Measurements from ENCODE around the gene PBX3.

- TF ChIP-seq, protein P1, sequence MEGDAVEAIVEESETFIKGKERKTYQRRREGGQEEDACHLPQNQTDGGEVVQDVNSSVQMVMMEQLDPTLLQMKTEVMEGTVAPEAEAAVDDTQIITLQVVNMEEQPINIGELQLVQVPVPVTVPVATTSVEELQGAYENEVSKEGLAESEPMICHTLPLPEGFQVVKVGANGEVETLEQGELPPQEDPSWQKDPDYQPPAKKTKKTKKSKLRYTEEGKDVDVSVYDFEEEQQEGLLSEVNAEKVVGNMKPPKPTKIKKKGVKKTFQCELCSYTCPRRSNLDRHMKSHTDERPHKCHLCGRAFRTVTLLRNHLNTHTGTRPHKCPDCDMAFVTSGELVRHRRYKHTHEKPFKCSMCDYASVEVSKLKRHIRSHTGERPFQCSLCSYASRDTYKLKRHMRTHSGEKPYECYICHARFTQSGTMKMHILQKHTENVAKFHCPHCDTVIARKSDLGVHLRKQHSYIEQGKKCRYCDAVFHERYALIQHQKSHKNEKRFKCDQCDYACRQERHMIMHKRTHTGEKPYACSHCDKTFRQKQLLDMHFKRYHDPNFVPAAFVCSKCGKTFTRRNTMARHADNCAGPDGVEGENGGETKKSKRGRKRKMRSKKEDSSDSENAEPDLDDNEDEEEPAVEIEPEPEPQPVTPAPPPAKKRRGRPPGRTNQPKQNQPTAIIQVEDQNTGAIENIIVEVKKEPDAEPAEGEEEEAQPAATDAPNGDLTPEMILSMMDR (IDR thresholded peaks at IDR 0.05) = no peak
- no peak for TF ChIP-seq POLR2A (IDR thresholded peaks at IDR 0.05)
These were observed 79.7 kb downstream of the PBX3 start for GRCh38 chr9:125826850-125827249.
